ENCODE results near the gene SIRT2. TPM values are rescaled to one million over a fixed set of nuclear protein-coding genes. Genes with fewer than 3 reads are reported as not detected.

The SIRT2 gene
- total RNA-seq, 1 experiment from 2014 or later: 15.4 TPM

- POLR2A ChIA-PET: no interaction called here
- no peaks in the 10 kb centered on the region for H3K9me3 ChIP-seq (ENCODE audit: control insufficient read depth in 1 of 2, insufficient read depth in 1 of 2, low read depth in 1 of 2, low read length in 2 of 2)
- no peak overlapping the region for H3K9ac ChIP-seq (ENCODE audit: low read length)
- intact Hi-C loops (cut with micrococcal nuclease): no loop called here
- H2AFZ ChIP-seq (ENCODE audit: low read depth, low read length, poor library complexity, severe bottlenecking): no peak overlapping the region
- TF ChIP-seq CEBPB (IDR thresholded peaks at IDR 0.05; ENCODE audit: low read depth) (no peak), MAX (IDR thresholded peaks at IDR 0.05) (no peak), YY1 (IDR thresholded peaks at IDR 0.05; ENCODE audit: extremely low read depth, insufficient replicate concordance, low read depth, low read length) (no peak), EZH2phosphoT487 (IDR thresholded peaks at IDR 0.05; ENCODE audit: borderline replicate concordance) (no peak), CBX3 (IDR thresholded peaks at IDR 0.05; ENCODE audit: low read depth) (no peak), SP1 (IDR thresholded peaks at IDR 0.05; ENCODE audit: low read depth) (no peak), JUND (IDR thresholded peaks at IDR 0.05) (no peak), EZH2 (IDR thresholded peaks at IDR 0.05) (no peak), FOSL1 (IDR thresholded peaks at IDR 0.05; ENCODE audit: low read depth) (no peak), TCF7L2 (IDR thresholded peaks at IDR 0.05; ENCODE audit: borderline replicate concordance, extremely low read depth, insufficient read depth, insufficient read length) (no peak), POLR2AphosphoS5 (IDR thresholded peaks at IDR 0.05; ENCODE audit: low read depth, low read length) (no peak), ZBTB33 (IDR thresholded peaks at IDR 0.05; ENCODE audit: extremely low read depth, insufficient replicate concordance, low read length) (no peak), ZFX (IDR thresholded peaks at IDR 0.05) (no peak)
- DNase-seq (ENCODE audit: low read depth, low spot score): no peak
- RAD21 ChIA-PET (ENCODE audit: low non-redundant PET in 1 of 2, low total read pairs in 2 of 2, uncharacterized antibody in 2 of 2, unreplicated experiment in 2 of 2): no interaction called here
- no peaks in the 10 kb centered on the region for H4K20me1 ChIP-seq (ENCODE audit: insufficient read depth)
- CTCF ChIA-PET: no interaction called here
- no peaks in the 10 kb centered on the region for H3K9me2 ChIP-seq (ENCODE audit: insufficient read depth)
- H3K27ac ChIP-seq (ENCODE audit: low read depth, low read length): no peak overlapping the region
- H3K4me1 ChIP-seq (ENCODE audit: control insufficient read depth in 1 of 2, insufficient read depth in 2 of 2, low read length in 2 of 2): no peaks in the 10 kb centered on the region
- no peaks in the 10 kb centered on the region for H3K79me2 ChIP-seq (ENCODE audit: insufficient read depth, low read length)
- no peak for ATAC-seq
- no TSS peak for BruUV-seq (replicated peaks)
- H3K27me3 ChIP-seq (ENCODE audit: insufficient read depth, low read length): no peaks in the 10 kb centered on the region
- H3K36me3 ChIP-seq (ENCODE audit: control insufficient read depth in 1 of 2, insufficient read depth in 2 of 2, low read length in 2 of 2): no peaks in the 10 kb centered on the region; a peak in 1 of 4 replicates
- no peak overlapping the region for H3K4me3 ChIP-seq (replicated peaks in 1 of 2; ENCODE audit: low read depth in 1 of 2, low read length in 2 of 2)
- H3K4me2 ChIP-seq (ENCODE audit: low read length): no peak overlapping the region
Measured at GRCh38 chr19:38915329-38916321, 16.2 kb upstream of the SIRT2 start.

Measured in HCT116 (cell line).